Uterus (tissue), 2 donors: ENCODE measurements around the gene ZSWIM3.

Experiments used
- CTCF ChIP-seq, 4 experiments: fragments of 200-600 bp in 2 of 4; fragments of 450-650 bp in 2 of 4; sonication (generic) in 2 of 4; IDR thresholded peaks; one replicate each; pipeline ENCODE4 v1.5.1; 2016 to 2019; ENCODE audit warnings: antibody characterized with exemption in 4 of 4, mild to moderate bottlenecking in 2 of 4, moderate library complexity in 1 of 4
- POLR2A ChIP-seq, 2 donors: fragments of 450-650 bp; IDR thresholded peaks; one replicate each; pipeline ENCODE4 v1.6.1; 2016; ENCODE audit warnings: antibody characterized with exemption in 2 of 2, mild to moderate bottlenecking in 1 of 2, moderate library complexity in 1 of 2

DNA sequence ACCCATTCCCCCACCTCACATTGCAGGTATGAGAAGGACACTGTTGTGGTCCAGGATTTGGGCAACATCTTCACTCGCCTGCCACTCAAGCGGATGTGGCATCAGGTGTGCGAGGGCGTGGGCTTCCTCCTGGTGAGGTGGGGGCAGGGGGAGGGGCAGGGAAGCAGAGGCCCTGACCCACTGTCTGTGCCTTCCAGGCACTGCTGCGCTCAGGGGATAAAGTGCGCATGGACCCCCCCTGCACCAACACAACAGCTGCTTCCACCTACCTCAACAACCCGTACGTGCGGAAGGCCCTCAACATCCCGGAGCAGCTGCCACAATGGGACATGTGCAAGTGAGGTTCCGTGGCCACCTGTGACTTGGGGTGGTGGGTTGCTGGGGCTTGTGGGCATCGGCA is 37.4 kb downstream of the ZSWIM3 start:
- TF ChIP-seq CTCF (IDR thresholded peaks at IDR 0.05) (no peak), POLR2A (IDR thresholded peaks at IDR 0.05) (no peak)
